ENCODE measurements around the gene WDR64.

DNA sequence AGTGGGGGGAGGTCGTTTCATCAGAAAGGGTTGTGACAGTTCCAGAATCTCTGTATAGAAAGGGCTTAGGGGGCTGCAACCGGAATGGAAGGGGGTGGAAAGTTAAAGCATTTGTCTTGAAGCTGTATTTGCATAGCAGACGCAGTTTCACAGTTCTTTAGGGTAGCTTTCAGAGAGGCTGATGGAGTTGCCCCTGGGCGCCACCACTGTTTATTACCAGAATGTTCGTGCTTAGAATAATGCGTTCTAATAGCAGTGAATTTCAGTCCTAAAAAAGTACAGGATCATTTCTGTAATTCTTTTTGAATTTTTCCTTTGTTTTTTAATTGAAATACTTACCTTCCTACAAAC, 197.2 kb downstream of the WDR64 start:
- TF ChIP-seq, protein P1, sequence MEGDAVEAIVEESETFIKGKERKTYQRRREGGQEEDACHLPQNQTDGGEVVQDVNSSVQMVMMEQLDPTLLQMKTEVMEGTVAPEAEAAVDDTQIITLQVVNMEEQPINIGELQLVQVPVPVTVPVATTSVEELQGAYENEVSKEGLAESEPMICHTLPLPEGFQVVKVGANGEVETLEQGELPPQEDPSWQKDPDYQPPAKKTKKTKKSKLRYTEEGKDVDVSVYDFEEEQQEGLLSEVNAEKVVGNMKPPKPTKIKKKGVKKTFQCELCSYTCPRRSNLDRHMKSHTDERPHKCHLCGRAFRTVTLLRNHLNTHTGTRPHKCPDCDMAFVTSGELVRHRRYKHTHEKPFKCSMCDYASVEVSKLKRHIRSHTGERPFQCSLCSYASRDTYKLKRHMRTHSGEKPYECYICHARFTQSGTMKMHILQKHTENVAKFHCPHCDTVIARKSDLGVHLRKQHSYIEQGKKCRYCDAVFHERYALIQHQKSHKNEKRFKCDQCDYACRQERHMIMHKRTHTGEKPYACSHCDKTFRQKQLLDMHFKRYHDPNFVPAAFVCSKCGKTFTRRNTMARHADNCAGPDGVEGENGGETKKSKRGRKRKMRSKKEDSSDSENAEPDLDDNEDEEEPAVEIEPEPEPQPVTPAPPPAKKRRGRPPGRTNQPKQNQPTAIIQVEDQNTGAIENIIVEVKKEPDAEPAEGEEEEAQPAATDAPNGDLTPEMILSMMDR (IDR thresholded peaks at IDR 0.05; ENCODE audit: borderline replicate concordance, extremely low read depth, low read length, poor library complexity, severe bottlenecking) = no peak
- no peak for TF ChIP-seq EZH2 (IDR thresholded peaks at IDR 0.05; ENCODE audit: borderline replicate concordance, low read depth, low read length, severe bottlenecking)
